A673 (cell line): Measurements from ENCODE around the gene ZNF316. TPM values are rescaled to one million over a fixed set of nuclear protein-coding genes. Genes with fewer than 3 reads are reported as not detected.
"Not testable (repeated sequence)": the region's sequence is repeated elsewhere in the genome, so short reads cannot be mapped to it uniquely, and the experiment has no call there.

Source experiments
- BruUV-seq: library from RNA; stranded (reverse); fragments of 400-500 nt; replicated peaks from 2 replicates; lab custom pipeline; 2021; lab: Mats Ljungman, UMichigan
- CTCF ChIA-PET: fragments of 300-600 bp; sonication (Branson Sonifier 250); formaldehyde crosslinking; loops from one replicate; lab custom pipeline; 2022; ENCODE audit warnings: antibody characterized with exemption; lab: Charles Lee
- POLR2A ChIA-PET: fragments of 300-600 bp; sonication (Branson Sonifier 250); formaldehyde crosslinking; loops from one replicate; lab custom pipeline; 2022; ENCODE audit warnings: antibody characterized with exemption; ENCODE audit not compliant: low non-redundant PET; lab: Charles Lee
- DNase-seq: peaks from one replicate; pipeline ENCODE4 v3.0.0-alpha.2; 2015; ENCODE audit warnings: low spot score
- H3K27ac ChIP-seq: fragments of 200-600 bp; sonication (generic); 2 replicates; pipeline ENCODE4 v1.5.1; 2016; ENCODE audit warnings: mixed run types, low read depth, mild to moderate bottlenecking, mixed read lengths, antibody characterized with exemption, low read length; ENCODE audit not compliant: poor library complexity, severe bottlenecking
- H3K27me3 ChIP-seq: fragments of 200-600 bp; sonication (generic); replicated peaks from 2 replicates; pipeline ENCODE4 v1.6.1; 2017; ENCODE audit warnings: mixed run types, low read depth, mild to moderate bottlenecking, mixed read lengths, antibody characterized with exemption, low read length; ENCODE audit not compliant: insufficient read depth, poor library complexity
- H3K36me3 ChIP-seq: fragments of 200-600 bp; sonication (generic); 2 replicates; pipeline ENCODE4 v1.6.1; 2016; ENCODE audit warnings: mixed run types, mild to moderate bottlenecking, mixed read lengths, antibody characterized with exemption, low read length; ENCODE audit not compliant: insufficient read depth, poor library complexity, severe bottlenecking
- H3K4me1 ChIP-seq: fragments of 200-600 bp; sonication (generic); 2 replicates; pipeline ENCODE4 v1.6.1; 2017; ENCODE audit warnings: mixed run types, mild to moderate bottlenecking, mixed read lengths, antibody characterized with exemption, low read length; ENCODE audit not compliant: insufficient read depth, poor library complexity, severe bottlenecking
- H3K4me3 ChIP-seq: fragments of 200-600 bp; sonication (generic); 2 replicates; pipeline ENCODE4 v1.5.1; 2016; ENCODE audit warnings: low read depth, mixed run types, mild to moderate bottlenecking, mixed read lengths, low read length; ENCODE audit not compliant: poor library complexity, severe bottlenecking
- H3K9me3 ChIP-seq: fragments of 200-600 bp; sonication (generic); 2 replicates; pipeline ENCODE4 v1.6.1; 2016; ENCODE audit warnings: mixed run types, low read depth, mild to moderate bottlenecking, mixed read lengths, antibody characterized with exemption, low read length; ENCODE audit not compliant: poor library complexity, severe bottlenecking
- EZH2 ChIP-seq: fragments of 200-600 bp; sonication (generic); IDR thresholded peaks from 2 replicates; pipeline ENCODE4 v1.6.1; 2017; ENCODE audit warnings: borderline replicate concordance, low read depth, mild to moderate bottlenecking, mixed read lengths, antibody characterized with exemption, low read length; ENCODE audit not compliant: poor library complexity, severe bottlenecking
- intact Hi-C: fragments of 100-400 bp; cut with micrococcal nuclease; formaldehyde crosslinking; loops from one replicate; pipeline ENCODE4 v1.10.0; 2022; ENCODE audit not compliant: unreplicated experiment
- total RNA-seq: library from RNA; stranded (reverse); gene quantifications from 2 replicates; pipeline ENCODE4 v1.2.3, GENCODE V29; 2021
- TF ChIP-seq, protein P1 (sequence below): fragments of 300-800, 200-600 bp; sonication (generic); conservative IDR thresholded peaks from 2 replicates; pipeline ENCODE4 v1.5.1; 2017; ENCODE audit warnings: low read depth, mild to moderate bottlenecking, antibody characterized with exemption, low read length, moderate library complexity, mixed read lengths

Gene ZNF316
- total RNA-seq, 1 experiment from 2014 or later = 32.1 TPM

- TF ChIP-seq, protein P1, sequence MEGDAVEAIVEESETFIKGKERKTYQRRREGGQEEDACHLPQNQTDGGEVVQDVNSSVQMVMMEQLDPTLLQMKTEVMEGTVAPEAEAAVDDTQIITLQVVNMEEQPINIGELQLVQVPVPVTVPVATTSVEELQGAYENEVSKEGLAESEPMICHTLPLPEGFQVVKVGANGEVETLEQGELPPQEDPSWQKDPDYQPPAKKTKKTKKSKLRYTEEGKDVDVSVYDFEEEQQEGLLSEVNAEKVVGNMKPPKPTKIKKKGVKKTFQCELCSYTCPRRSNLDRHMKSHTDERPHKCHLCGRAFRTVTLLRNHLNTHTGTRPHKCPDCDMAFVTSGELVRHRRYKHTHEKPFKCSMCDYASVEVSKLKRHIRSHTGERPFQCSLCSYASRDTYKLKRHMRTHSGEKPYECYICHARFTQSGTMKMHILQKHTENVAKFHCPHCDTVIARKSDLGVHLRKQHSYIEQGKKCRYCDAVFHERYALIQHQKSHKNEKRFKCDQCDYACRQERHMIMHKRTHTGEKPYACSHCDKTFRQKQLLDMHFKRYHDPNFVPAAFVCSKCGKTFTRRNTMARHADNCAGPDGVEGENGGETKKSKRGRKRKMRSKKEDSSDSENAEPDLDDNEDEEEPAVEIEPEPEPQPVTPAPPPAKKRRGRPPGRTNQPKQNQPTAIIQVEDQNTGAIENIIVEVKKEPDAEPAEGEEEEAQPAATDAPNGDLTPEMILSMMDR = no peak
- H3K27me3 ChIP-seq = no peaks in the 10 kb centered on the region
- H3K9me3 ChIP-seq = no peaks in the 10 kb centered on the region
- intact Hi-C loops = no loop called here
- DNase-seq = no peak
- POLR2A ChIA-PET = no interaction called here
- H3K27ac ChIP-seq = no peak overlapping the region
- H3K36me3 ChIP-seq = peaks cover 18% of the 10 kb centered on the region
- no peak overlapping the region for H3K4me3 ChIP-seq
- BruUV-seq = no TSS peak
- H3K4me1 ChIP-seq = peaks cover 7% of the 10 kb centered on the region
- CTCF ChIA-PET = no interaction called here
These were observed 19.3 kb downstream of the ZNF316 start for GRCh38 chr7:6656413-6656812.

DNA sequence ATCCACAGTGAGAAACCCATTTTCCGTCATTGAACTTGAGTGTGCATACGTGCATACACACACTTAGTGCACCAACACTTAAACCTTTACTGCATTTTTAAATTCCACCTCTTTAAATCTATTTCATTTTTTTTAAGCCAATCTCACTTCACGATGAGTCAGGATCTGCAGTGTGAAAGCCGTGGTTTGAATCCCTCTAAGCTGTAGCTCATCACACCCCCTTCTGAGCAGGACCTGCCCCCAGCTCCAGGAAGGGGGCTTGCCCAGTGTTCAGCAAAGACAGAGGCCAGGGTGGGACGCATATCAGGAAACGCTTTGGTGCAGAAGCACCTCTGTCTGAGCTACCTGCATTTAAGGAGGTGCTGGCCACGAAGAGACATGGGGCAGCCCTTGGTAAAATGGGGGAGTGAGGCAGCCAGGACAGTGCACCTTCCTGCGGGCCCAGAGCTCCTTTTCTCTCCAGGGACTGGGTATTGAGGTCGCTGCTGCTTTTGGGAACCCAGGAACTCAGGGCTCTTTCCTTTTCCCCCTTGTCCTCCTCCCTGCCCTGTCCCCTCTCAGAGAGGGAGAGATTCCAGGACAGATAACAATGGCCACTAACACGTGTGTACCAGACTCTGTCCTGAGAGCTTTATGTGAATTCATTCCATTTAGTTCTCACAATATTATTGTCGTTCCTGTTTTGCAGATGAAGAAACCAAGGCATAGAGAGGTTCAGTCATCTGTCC, 21.7 kb downstream of the ZNF316 start:
- no peaks in the 10 kb centered on the region for H3K27me3 ChIP-seq
- H3K27ac ChIP-seq = no peak overlapping the region
- no peak for DNase-seq
- no TSS peak for BruUV-seq
- intact Hi-C loops = no loop called here
- H3K4me1 ChIP-seq = peaks cover 7% of the 10 kb centered on the region
- no peak for TF ChIP-seq EZH2
- TF ChIP-seq, protein P1 = no peak
- CTCF ChIA-PET = interaction anchor here (0.6 kb wide), 1 partner anchor 82 kb away, joined by 3 read pairs; no protein-coding TSS in a partner anchor
- H3K9me3 ChIP-seq = no peaks in the 10 kb centered on the region
- peaks cover 6% of the 10 kb centered on the region for H3K36me3 ChIP-seq
- POLR2A ChIA-PET = interaction anchor here (0.5 kb wide), 1 partner anchor 100 kb away, joined by 10 read pairs; no protein-coding TSS in a partner anchor
- no peak overlapping the region for H3K4me3 ChIP-seq

GRCh38 chr7:6670851-6671250, 33.7 kb downstream of the ZNF316 start:
- POLR2A ChIA-PET, BruUV-seq, CTCF ChIA-PET, H3K36me3 ChIP-seq, H3K4me3 ChIP-seq, H3K4me1 ChIP-seq, H3K27ac ChIP-seq, H3K27me3 ChIP-seq, DNase-seq, intact Hi-C loops: not testable (repeated sequence)
- peaks cover 44% of the 10 kb centered on the region for H3K9me3 ChIP-seq
